Retinal pigment epithelial cell (primary cell): Measurements from ENCODE around the gene GON4L.

Experiments used
- DNase-seq: peaks from one replicate; pipeline ENCODE4 v3.0.0-alpha.2; 2010; ENCODE audit warnings: low read depth
- H3K4me3 ChIP-seq: 2 replicates; pipeline ENCODE4 v1.5.1; 2011; ENCODE audit warnings: mild to moderate bottlenecking, low read length, control low read depth, moderate library complexity
- TF ChIP-seq, protein P1 (sequence below): conservative IDR thresholded peaks from 2 replicates; pipeline ENCODE4 v1.5.1; 2011; ENCODE audit warnings: low read depth, low read length, control low read depth, inconsistent platforms

The GON4L gene

DNA sequence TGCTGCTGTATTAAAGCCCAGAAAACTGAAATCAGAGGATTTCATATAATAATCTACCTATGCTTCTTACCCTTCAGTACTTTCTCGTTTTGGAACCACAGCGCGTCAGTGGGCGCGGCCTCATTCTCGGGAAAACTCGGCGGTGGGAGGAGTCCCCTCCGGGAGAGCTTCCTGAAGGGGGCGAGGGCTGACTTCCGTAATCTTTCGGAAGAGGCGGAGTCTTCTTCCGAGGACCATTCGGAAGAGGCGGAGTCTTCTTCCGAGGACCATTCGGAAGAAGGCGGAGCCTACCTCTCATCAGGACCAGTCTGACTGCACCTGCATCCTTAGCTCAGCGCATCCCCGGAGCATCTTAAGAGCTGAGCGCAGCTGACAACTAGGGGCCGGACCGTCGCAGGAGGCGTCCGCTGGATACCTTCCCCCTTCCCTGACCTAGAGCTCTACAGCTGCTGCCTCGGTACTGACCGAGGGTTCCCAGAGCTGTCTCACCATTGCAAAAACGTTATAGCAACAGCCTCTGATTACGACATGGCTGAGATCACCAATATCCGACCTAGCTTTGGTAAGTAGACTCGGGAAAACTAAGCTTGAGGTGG, 2.3 kb upstream of the GON4L start, which contains the start of gene SYT11:
Gene SYT11, plus strand, starts transcription at position 334 of the 596 bp plus-strand sequence. Its CDS starts 195 bp downstream, at position 529.
- TF ChIP-seq, protein P1, sequence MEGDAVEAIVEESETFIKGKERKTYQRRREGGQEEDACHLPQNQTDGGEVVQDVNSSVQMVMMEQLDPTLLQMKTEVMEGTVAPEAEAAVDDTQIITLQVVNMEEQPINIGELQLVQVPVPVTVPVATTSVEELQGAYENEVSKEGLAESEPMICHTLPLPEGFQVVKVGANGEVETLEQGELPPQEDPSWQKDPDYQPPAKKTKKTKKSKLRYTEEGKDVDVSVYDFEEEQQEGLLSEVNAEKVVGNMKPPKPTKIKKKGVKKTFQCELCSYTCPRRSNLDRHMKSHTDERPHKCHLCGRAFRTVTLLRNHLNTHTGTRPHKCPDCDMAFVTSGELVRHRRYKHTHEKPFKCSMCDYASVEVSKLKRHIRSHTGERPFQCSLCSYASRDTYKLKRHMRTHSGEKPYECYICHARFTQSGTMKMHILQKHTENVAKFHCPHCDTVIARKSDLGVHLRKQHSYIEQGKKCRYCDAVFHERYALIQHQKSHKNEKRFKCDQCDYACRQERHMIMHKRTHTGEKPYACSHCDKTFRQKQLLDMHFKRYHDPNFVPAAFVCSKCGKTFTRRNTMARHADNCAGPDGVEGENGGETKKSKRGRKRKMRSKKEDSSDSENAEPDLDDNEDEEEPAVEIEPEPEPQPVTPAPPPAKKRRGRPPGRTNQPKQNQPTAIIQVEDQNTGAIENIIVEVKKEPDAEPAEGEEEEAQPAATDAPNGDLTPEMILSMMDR = no peak
- peak; percentile 92 for DNase-seq
- peak within 1 kb of the TSS; percentile 60 for H3K4me3 ChIP-seq

DNA sequence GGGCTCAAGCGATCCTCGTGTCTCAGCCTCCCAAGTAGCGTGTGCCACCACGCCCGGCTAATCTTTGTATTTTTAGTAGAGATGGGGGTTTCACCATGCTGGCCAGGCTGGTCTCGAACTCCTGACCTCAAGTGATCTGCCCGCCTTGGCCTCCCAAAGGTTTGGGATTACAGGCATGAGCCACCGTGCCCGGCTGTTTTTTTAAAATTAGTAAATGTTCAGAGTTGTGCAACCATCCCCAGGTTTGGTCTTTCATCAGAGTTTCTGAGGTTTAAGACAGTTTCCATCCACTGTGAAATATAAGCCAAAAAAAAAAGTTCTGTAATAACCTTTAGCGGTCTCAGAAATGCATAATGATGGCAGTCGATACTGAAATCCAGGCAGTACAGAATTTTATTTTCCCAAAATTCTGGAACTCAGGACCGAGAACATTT, 1.8 kb upstream of the GON4L start:
- no peak for DNase-seq
- TF ChIP-seq, protein P1 = no peak
- peak overlapping the region; percentile 60 for H3K4me3 ChIP-seq

DNA sequence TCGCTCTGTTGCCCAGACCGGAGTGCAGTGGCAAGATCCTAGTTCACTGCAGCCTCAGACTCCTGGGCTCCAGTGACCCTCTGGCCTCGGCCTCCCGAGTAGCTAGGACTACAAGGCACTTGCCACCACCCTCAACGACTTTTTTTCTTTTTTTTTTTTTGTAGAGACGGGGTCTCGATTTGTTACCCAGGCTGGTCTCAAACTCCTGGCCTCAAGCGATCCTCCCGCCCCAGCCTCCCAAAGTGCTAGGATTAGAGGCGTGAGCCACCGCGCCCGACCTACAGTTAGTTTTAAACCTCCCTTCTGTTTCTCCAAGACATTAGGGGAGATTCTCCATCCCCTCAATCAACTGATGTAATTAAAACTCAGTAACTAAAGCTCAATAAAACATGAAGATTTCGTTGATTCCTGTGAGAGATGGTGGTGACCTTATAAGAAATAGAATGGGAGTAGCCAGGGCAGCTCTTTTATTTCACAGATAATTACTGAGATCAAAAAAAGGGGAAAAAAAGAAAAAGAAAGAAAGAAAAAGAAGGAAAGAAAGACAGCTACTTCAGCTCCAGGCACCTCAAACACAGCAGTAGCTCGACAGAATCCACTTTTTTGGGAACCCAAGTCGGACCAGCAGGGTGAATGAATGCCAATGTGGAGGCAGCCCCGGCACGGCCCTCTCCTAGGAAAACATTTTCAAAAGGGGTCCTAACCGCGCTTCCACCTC, 598 bp downstream of the GON4L start:
- H3K4me3 ChIP-seq = peak overlapping the region; percentile 79
- TF ChIP-seq, protein P1 = no peak
- no peak for DNase-seq

DNA sequence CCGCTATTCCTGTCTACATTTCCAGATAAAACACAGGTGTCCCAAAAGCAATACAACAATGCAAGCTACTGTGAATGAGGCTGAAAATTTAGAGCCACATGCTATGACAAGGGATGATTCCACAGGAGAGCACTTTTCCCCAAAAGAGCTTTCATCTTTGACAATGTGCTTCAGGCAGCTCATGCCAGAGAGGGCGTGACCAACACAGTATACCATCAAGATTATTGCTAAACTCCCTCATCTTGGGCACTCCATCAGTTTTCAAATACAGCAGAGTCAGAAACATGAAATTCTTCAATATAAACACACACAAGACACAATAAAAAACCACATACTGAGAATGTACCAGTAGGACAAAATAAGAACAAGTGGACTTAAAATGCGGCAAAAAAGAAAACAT, 6.7 kb downstream of the GON4L start:
- no peak for DNase-seq
- TF ChIP-seq, protein P1 = no peak
- H3K4me3 ChIP-seq = no peak overlapping the region

DNA sequence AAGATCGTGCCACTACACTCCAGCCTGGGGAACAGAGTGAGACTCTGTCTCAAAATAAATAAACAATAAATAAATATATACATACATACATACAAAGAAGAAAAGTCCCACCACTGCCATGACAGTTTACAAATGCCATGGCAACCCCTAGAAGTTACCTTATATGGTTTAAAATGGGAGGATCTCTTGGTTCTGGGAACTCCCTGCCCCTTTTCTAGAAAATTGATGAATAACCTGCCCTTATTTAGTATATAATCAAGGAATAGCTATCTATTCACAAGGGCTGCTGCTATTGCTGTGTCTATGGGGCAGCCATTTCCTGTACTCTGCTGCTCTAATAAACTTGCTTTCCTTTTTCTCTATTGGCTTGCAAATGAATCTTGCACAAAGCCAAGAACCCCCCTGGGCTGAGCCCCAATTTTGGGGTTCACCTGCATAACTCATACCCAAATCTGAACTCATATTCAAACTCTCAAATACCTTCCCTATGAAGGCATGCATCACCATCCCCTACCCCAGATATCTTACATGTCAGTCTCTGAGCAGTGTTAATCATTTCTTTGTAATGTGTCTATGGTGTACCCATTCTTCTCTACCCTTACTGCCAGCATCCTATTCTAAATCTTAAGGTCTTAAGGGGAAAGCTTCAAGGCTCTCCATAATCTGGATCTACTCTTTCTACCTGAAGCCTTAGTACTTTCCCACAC, 9.0 kb downstream of the GON4L start:
- DNase-seq = no peak
- TF ChIP-seq, protein P1 = no peak
- no peak overlapping the region for H3K4me3 ChIP-seq

DNA sequence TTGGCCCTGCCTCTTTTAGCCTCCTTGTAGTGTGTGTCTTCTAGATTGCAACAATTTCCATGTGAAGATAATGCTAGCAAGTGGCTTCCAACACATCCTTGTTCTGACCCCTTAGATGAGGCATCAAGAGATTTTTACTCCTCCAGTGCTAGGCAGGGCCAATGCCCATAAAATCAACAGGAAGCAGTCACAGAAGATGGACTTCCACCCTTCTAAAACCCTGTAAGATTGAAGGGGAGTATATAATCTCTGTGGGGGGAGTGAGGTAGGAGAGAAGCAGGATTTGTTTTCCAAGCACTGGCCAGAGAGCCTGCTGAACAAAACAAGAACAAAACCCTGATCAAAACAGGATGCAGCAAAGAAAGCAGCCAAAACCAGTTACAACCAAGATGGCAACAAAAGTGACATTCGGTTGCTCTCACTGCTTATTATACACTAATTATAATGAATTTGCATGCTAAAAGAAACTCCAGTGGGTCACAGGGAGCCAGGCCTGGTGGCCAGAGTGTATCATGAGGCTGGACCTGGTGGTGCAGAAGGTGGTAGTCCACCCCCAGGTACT, 12.1 kb downstream of the GON4L start:
- DNase-seq = no peak
- no peak overlapping the region for H3K4me3 ChIP-seq
- TF ChIP-seq, protein P1 = no peak
